Activated naive CD8-positive, alpha-beta T cell (primary cell): ENCODE results near the gene BSN.
"Not testable (repeated sequence)": the region's sequence is repeated elsewhere in the genome, so short reads cannot be mapped to it uniquely, and the experiment has no call there.

Experiments
- H3K27ac Mint-ChIP-seq: one replicate; pipeline ENCODE4 v1.8.0; 2021; ENCODE audit warnings: mixed read lengths
- H3K27me3 Mint-ChIP-seq: one replicate; pipeline ENCODE4 v1.8.0; 2021; ENCODE audit warnings: mixed read lengths
- H3K36me3 Mint-ChIP-seq: one replicate; pipeline ENCODE4 v1.8.0; 2021; ENCODE audit warnings: mixed read lengths
- H3K4me1 Mint-ChIP-seq: one replicate; pipeline ENCODE4 v1.8.0; 2021; ENCODE audit warnings: low read depth, mixed read lengths
- H3K4me3 Mint-ChIP-seq: one replicate; pipeline ENCODE4 v1.8.0; 2021; ENCODE audit warnings: mild to moderate bottlenecking, mixed read lengths
- H3K9me3 Mint-ChIP-seq: one replicate; pipeline ENCODE4 v1.8.0; 2021; ENCODE audit warnings: low read depth, mixed read lengths

The BSN gene

DNA sequence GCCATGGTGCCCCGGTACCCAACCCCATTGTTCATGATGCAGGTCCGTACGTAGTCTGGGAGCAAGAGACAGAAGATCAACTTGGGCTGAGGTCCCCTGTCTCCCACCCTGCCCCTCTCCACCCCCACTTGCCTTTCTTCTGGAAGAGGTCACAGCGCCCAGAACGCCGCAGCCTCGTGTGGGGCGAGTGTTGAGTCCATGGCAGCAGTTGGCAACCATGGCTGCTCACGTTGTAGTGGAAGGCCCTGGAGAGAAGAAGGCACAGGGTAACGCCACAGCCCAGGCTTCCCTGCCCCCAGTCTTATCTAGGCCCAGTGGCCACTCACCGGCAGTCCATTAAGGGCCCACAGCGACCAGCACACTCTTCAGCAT is 133.1 kb downstream of the BSN start:
- H3K27me3 Mint-ChIP-seq, H3K9me3 Mint-ChIP-seq, H3K27ac Mint-ChIP-seq, H3K36me3 Mint-ChIP-seq: not testable (repeated sequence)
- Mint-ChIP-seq H3K4me1 (peaks cover 27% of the 10 kb centered on the region), H3K4me3 (peak overlapping the region; percentile 46)

- H3K27ac Mint-ChIP-seq = peak overlapping the region; percentile 95
- peaks cover 29% of the 10 kb centered on the region for H3K4me1 Mint-ChIP-seq
- not testable (repeated sequence) for H3K36me3 Mint-ChIP-seq, H3K27me3 Mint-ChIP-seq, H3K9me3 Mint-ChIP-seq
- H3K4me3 Mint-ChIP-seq = peak overlapping the region; percentile 94
These were observed 134.2 kb downstream of the BSN start for GRCh38 chr3:49688338-49689045.

- Mint-ChIP-seq H3K4me1 (peaks cover 33% of the 10 kb centered on the region), H3K4me3 (peak within 1 kb of the TSS; percentile 94), H3K27me3 (no peaks in the 10 kb centered on the region), H3K27ac (peak within 1 kb of the TSS; percentile 95), H3K36me3 (no peaks in the 10 kb centered on the region), H3K9me3 (no peaks in the 10 kb centered on the region)
These were observed 135.0 kb downstream of the BSN start, which contains the start of the genes MST1 and RNF123 for GRCh38 chr3:49689046-49689907. Gene MST1 (minus strand): TSS chr3:49689474. CDS start chr3:49688691, 783 bp downstream. Gene RNF123 (plus strand): TSS chr3:49689557. CDS start chr3:49691166, 1,609 bp downstream.

GRCh38 chr3:49689908-49690624 is 135.8 kb downstream of the BSN start:
- not testable (repeated sequence) for H3K9me3 Mint-ChIP-seq, H3K36me3 Mint-ChIP-seq, H3K27me3 Mint-ChIP-seq
- Mint-ChIP-seq H3K27ac (peak overlapping the region; percentile 95), H3K4me1 (peaks cover 33% of the 10 kb centered on the region), H3K4me3 (peak overlapping the region; percentile 94)

DNA sequence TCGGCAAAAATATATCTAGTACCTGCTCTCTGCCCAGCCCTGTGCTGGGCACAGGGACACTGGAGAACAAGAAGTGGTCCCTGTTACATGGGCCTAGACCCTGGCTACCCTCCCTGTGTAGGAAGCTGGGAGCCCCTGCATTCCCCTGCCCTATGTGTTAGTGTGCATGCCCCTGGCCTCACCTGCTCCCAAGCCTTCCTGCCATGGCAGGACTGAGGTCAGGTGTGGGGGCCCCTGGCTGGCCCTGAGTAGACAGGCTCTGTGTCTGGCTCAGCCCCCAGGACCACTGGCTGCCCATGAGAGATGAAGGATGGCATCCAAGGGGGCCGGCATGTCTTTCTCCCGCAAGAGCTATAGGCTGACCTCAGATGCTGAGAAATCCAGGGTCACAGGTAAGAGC is 136.6 kb downstream of the BSN start:
- H3K4me3 Mint-ChIP-seq = peak overlapping the region; percentile 94
- H3K36me3 Mint-ChIP-seq, H3K27me3 Mint-ChIP-seq, H3K9me3 Mint-ChIP-seq, H3K27ac Mint-ChIP-seq: not testable (repeated sequence)
- peaks cover 33% of the 10 kb centered on the region for H3K4me1 Mint-ChIP-seq

DNA sequence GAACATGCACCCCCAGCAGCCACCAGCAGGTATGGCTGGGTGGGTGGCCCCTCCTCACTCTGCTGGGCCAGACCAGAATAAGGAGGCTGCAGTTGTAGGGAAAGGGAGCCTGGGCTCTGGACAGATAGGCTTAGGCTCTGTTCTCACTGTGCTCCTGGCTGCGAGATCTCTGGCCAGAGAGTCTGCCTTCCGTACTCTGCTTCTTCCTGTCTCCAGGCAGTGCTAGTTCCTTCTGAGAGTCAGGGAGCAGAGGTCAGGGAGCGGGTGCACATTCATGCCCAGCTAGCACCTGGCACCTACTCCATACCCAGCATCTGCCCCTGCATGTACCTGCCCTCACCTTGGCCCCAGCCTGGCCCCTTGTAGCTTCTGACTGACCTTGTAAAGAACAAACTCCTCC is 137.2 kb downstream of the BSN start:
- Mint-ChIP-seq H3K4me1 (peaks cover 32% of the 10 kb centered on the region), H3K4me3 (peak overlapping the region; percentile 94)
- not testable (repeated sequence) for H3K27me3 Mint-ChIP-seq, H3K36me3 Mint-ChIP-seq, H3K27ac Mint-ChIP-seq, H3K9me3 Mint-ChIP-seq

DNA sequence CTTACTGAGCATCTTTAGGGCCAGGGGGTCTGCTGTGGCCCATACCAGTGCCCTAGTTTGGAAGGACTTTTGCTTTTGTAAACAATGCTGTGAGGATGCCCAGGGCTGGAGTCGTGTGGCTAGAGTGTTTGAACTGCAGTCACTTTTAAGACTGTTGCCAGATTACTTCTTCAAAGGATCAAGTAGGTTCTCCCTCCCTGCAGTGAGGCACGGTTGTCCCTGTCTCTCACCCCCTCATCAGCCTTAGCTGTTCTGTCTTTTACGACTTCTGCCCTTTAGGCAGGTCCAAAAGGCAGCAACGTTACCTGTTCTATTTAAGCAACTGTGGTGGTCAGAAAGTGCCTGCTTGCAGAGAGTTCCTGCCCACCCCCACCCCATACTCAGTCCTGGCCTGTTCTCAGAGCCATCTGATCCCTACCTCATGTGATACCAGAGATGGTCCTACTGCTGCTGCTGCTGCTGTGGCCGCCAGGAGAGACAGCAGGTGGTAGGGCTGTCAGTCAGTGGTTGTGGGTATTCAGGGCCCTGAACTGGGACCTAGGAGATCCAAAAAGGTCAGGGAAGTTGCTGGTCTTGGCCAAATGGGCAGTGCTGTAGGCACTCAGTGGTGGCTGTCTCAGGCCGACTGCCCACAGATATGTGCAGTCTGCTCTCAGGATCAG is 140.3 kb downstream of the BSN start:
- H3K9me3 Mint-ChIP-seq, H3K4me3 Mint-ChIP-seq, H3K27ac Mint-ChIP-seq, H3K27me3 Mint-ChIP-seq, H3K36me3 Mint-ChIP-seq: not testable (repeated sequence)
- H3K4me1 Mint-ChIP-seq = peaks cover 21% of the 10 kb centered on the region

GRCh38 chr3:49695350-49696015 is 141.2 kb downstream of the BSN start:
- H3K4me1 Mint-ChIP-seq = peaks cover 13% of the 10 kb centered on the region
- H3K27ac Mint-ChIP-seq, H3K4me3 Mint-ChIP-seq, H3K9me3 Mint-ChIP-seq, H3K36me3 Mint-ChIP-seq, H3K27me3 Mint-ChIP-seq: not testable (repeated sequence)

GRCh38 chr3:49699281-49699979 is 145.2 kb downstream of the BSN start:
- H3K9me3 Mint-ChIP-seq = no peaks in the 10 kb centered on the region
- no peak overlapping the region for H3K4me3 Mint-ChIP-seq
- H3K4me1 Mint-ChIP-seq = no peaks in the 10 kb centered on the region
- no peak overlapping the region for H3K27ac Mint-ChIP-seq
- H3K36me3 Mint-ChIP-seq = peaks cover 2% of the 10 kb centered on the region
- no peaks in the 10 kb centered on the region for H3K27me3 Mint-ChIP-seq

GRCh38 chr3:49700014-49700413 is 145.7 kb downstream of the BSN start:
- no peaks in the 10 kb centered on the region for H3K27me3 Mint-ChIP-seq
- H3K36me3 Mint-ChIP-seq = peaks cover 2% of the 10 kb centered on the region
- no peaks in the 10 kb centered on the region for H3K4me1 Mint-ChIP-seq
- no peaks in the 10 kb centered on the region for H3K9me3 Mint-ChIP-seq
- no peak overlapping the region for H3K4me3 Mint-ChIP-seq
- no peak overlapping the region for H3K27ac Mint-ChIP-seq

DNA sequence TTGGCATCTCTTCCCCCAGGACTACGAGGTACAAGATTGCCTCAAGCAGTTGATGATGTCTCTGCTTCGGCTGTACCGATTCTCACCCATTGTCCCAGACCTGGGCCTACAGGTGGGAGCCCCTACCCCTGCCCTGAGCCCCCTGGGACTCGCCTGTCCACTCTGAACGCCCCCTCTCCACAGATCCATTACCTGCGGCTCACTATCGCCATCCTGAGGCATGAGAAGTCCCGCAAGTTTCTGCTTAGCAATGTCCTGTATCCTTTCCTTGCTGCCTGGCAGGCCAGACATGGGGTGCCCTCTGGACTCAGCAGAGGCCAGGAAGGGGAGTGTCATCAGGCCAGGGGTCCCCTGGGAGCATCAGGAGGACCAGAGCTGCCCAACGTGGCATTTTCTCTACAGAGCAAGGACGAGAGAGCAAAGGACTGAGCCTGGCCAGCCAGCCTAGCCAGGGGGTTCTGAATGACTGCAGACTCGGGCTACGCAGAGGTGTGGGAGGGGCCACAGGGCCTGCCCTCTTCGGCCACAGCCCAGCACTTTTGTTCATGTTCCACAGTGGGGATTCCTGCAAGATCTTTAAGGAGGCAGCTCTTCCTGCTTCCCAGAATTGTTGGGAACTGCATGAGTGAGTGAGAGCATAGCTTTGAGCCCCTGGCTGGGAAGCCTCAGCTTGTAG is 146.3 kb downstream of the BSN start:
- Mint-ChIP-seq H3K27ac (no peak overlapping the region), H3K4me1 (no peaks in the 10 kb centered on the region)

GRCh38 chr3:49701388-49702077 is 147.3 kb downstream of the BSN start:
- Mint-ChIP-seq H3K4me1 (no peaks in the 10 kb centered on the region), H3K9me3 (no peaks in the 10 kb centered on the region), H3K27me3 (no peaks in the 10 kb centered on the region), H3K36me3 (peaks cover 2% of the 10 kb centered on the region), H3K27ac (no peak overlapping the region), H3K4me3 (no peak overlapping the region)

More for the DNA sequence above, 146.3 kb downstream of the BSN start:
- H3K36me3 Mint-ChIP-seq = peaks cover 2% of the 10 kb centered on the region
- H3K9me3 Mint-ChIP-seq = no peaks in the 10 kb centered on the region
- H3K27me3 Mint-ChIP-seq = no peaks in the 10 kb centered on the region
- no peak overlapping the region for H3K4me3 Mint-ChIP-seq

DNA sequence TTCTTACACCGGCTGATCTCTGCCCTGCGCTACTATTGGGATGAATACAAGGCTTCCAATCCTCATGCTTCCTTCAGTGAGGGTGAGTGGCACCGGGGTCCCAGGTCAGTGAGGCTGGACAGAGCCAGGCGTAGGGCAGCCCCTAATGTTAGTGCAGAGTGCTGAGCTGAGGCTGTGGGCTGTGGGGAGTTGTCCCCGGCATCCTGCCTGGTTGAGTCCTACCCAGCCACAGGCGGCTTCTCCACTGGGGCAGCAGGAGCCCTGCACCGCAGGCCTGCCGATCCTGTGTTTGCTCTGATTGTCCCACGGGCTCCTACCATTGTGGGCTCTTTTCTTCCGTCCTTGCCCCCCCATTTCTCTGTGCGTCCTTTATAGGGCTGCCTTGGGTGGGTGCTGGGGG is 148.4 kb downstream of the BSN start:
- no peaks in the 10 kb centered on the region for H3K4me1 Mint-ChIP-seq
- H3K9me3 Mint-ChIP-seq = no peaks in the 10 kb centered on the region
- no peak overlapping the region for H3K27ac Mint-ChIP-seq
- no peaks in the 10 kb centered on the region for H3K27me3 Mint-ChIP-seq
- peaks cover 2% of the 10 kb centered on the region for H3K36me3 Mint-ChIP-seq
- no peak overlapping the region for H3K4me3 Mint-ChIP-seq
